ENCODE data around the gene DLG5. TPM values are rescaled to one million over a fixed set of nuclear protein-coding genes. Genes with fewer than 3 reads are reported as not detected.

The DLG5 gene
- total and polyA plus RNA-seq, 9 of the 15 experiments (the other 6 are each of a cell fraction or from before 2014, with no cell fraction given) = 1.4 to 26.8 (median 11.2) TPM

DNA sequence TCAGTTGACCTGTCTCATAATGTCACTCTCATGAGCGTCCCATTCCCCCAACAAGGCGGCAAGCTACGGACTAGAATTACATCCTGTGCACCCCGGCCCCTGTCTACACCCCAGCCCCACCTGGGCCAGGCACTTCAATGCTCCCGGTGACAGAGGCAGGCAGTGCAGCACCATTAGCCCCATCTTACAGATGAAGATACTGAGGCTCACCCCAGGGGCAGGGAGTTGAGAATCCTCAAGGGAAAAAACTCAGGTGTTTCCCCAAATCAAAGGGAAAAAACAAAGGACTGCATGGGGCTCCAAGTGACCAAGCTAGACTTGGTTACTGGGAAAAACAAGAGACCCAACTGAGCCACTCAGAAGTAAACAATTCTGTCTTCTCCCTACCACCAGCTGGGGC lies 4.5 kb downstream of the DLG5 start:
- peaks cover 80% of the 10 kb centered on the region for H3K79me2 ChIP-seq (ENCODE audit: control insufficient read depth, insufficient read depth, low read length)
- DNase-seq (ENCODE audit: extremely low read depth in 1 of 4, low spot score in 3 of 4) = no peak
- ChIA-PET CTCF (ENCODE audit: low intra/inter-chr PET ratio) (no interaction called here), POLR2A (interaction anchor here (0.6 to 10.4 kb wide), 4 partner anchors 10 to 70 kb away, joined by 3 to 89 read pairs (median 43); no protein-coding TSS in a partner anchor)
- no peak overlapping the region for H2AFZ ChIP-seq (ENCODE audit: low read depth, low read length)
- no peaks in the 10 kb centered on the region for H3K9me1 ChIP-seq (ENCODE audit: control insufficient read depth, insufficient read depth, low read length)
- H4K20me1 ChIP-seq (replicated peaks; ENCODE audit: control insufficient read depth, insufficient read depth, low read length) = peaks cover 22% of the 10 kb centered on the region
- H3K4me3 ChIP-seq = no peak overlapping the region
- no peak overlapping the region for H3K4me2 ChIP-seq (ENCODE audit: insufficient read depth, low read length)
- in situ Hi-C loops (cut with MboI) = no loop called here
- H3K27ac ChIP-seq (ENCODE audit: extremely low read depth, low read depth, low read length) = no peak overlapping the region
- peaks cover 7% of the 10 kb centered on the region; the same call in 1 of the 3 replicates for H3K36me3 ChIP-seq (ENCODE audit: control insufficient read depth, insufficient read depth, low read length)
- no peak for FAIRE-seq
- H3K27me3 ChIP-seq (ENCODE audit: control insufficient read depth in 2 of 2, insufficient read depth in 2 of 2, low read length in 2 of 2) = no peaks in the 10 kb centered on the region
- no TSS peak for BruUV-seq (replicated peaks)
- no peaks in the 10 kb centered on the region for H3K9me3 ChIP-seq (replicated peaks; ENCODE audit: control insufficient read depth, insufficient read depth, low read depth, low read length)
- H3K4me1 ChIP-seq (replicated peaks in 1 of 2; ENCODE audit: control insufficient read depth in 2 of 2, insufficient read depth in 2 of 2, low read length in 2 of 2) = peaks cover 32 to 40% of the 10 kb centered on the region in 2 experiments; a peak in 4 of 5 replicates
- peak overlapping the region in 1 of 2 experiments; percentile 61; a peak in 1 of 4 replicates for H3K9ac ChIP-seq (ENCODE audit: insufficient read depth in 1 of 2, low read depth in 2 of 2, low read length in 2 of 2)
- no peak for ATAC-seq
- WGBS (ENCODE audit: insufficient coverage, low coverage, missing lambda C conversion rate) = 82% methylated on average over 5 of the region's 5 CpGs
- intact Hi-C loops (cut with micrococcal nuclease) = no loop called here
- TF ChIP-seq BCOR (IDR thresholded peaks at IDR 0.05) = peak; percentile 70
- TF ChIP-seq, protein P1, sequence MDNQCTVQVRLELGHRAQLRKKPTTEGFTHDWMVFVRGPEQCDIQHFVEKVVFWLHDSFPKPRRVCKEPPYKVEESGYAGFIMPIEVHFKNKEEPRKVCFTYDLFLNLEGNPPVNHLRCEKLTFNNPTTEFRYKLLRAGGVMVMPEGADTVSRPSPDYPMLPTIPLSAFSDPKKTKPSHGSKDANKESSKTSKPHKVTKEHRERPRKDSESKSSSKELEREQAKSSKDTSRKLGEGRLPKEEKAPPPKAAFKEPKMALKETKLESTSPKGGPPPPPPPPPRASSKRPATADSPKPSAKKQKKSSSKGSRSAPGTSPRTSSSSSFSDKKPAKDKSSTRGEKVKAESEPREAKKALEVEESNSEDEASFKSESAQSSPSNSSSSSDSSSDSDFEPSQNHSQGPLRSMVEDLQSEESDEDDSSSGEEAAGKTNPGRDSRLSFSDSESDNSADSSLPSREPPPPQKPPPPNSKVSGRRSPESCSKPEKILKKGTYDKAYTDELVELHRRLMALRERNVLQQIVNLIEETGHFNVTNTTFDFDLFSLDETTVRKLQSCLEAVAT (IDR thresholded peaks at IDR 0.05) = no peak
- TF ChIP-seq RBM25 (IDR thresholded peaks at IDR 0.05; ENCODE audit: low read depth, low read length, severe bottlenecking) = peak; percentile 40
- TF ChIP-seq KDM1A (IDR thresholded peaks at IDR 0.05) = peak; percentile 13 to 58; a peak in 2 of 4 replicates

DNA sequence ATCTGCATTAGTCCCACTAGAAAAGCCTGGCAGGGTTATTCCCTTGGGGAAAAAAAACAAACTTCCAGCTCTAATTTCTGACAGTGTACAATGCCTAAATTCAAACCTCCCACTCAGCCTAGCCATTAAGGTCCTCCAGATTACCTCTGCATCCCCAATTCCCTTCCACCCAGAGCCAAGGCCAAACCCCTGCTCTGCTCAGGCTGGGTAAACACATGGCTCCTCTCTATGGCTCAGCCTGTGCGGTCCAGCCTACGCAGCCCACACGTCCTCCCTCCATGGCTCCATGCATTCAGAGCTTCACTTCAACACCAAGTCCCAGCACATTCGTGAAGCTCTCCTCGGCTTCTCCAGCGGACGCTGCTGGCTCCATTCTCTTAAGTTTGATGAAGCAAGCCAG lies 5.2 kb downstream of the DLG5 start:
- ATAC-seq = 0 out of 3 replicates have a peak, but pooled peaks have one; percentile 9

More for the DNA sequence above, 5.2 kb downstream of the DLG5 start:
- no peak overlapping the region for H3K4me3 ChIP-seq
- DNase-seq (ENCODE audit: extremely low read depth in 1 of 4, low spot score in 3 of 4) = no peak
- H3K36me3 ChIP-seq (ENCODE audit: control insufficient read depth, insufficient read depth, low read length) = peaks cover 7% of the 10 kb centered on the region; the same call in 1 of the 3 replicates
- in situ Hi-C loops (cut with MboI) = no loop called here
- BruUV-seq (replicated peaks) = no TSS peak
- H3K27me3 ChIP-seq (ENCODE audit: control insufficient read depth in 2 of 2, insufficient read depth in 2 of 2, low read length in 2 of 2) = no peaks in the 10 kb centered on the region
- ChIA-PET CTCF (ENCODE audit: low intra/inter-chr PET ratio) (no interaction called here), POLR2A (interaction anchor here (1.0 to 10.4 kb wide), 5 partner anchors 9 to 62 kb away, joined by 3 to 89 read pairs (median 13); no protein-coding TSS in a partner anchor)
- TF ChIP-seq, protein P2, sequence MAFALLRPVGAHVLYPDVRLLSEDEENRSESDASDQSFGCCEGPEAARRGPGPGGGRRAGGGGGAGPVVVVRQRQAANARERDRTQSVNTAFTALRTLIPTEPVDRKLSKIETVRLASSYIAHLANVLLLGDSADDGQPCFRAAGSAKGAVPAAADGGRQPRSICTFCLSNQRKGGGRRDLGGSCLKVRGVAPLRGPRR (CRISPR knock-in tag; IDR thresholded peaks at IDR 0.05) = no peak
- no peak for TF ChIP-seq SRSF7 (optimal IDR thresholded peaks at IDR 0.05; ENCODE audit: low read depth, low read length)
- TF ChIP-seq, protein P3, sequence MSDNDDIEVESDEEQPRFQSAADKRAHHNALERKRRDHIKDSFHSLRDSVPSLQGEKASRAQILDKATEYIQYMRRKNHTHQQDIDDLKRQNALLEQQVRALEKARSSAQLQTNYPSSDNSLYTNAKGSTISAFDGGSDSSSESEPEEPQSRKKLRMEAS (CRISPR knock-in tag; IDR thresholded peaks at IDR 0.05) = 0 out of 2 replicates have a peak, but pooled peaks have one; percentile 22
- H2AFZ ChIP-seq (ENCODE audit: low read depth, low read length) = no peak overlapping the region
- peaks cover 22% of the 10 kb centered on the region for H4K20me1 ChIP-seq (replicated peaks; ENCODE audit: control insufficient read depth, insufficient read depth, low read length)
- no peaks in the 10 kb centered on the region for H3K9me3 ChIP-seq (replicated peaks; ENCODE audit: control insufficient read depth, insufficient read depth, low read depth, low read length)
- peaks cover 27 to 40% of the 10 kb centered on the region in 2 experiments; a peak in 4 of 5 replicates for H3K4me1 ChIP-seq (replicated peaks in 1 of 2; ENCODE audit: control insufficient read depth in 2 of 2, insufficient read depth in 2 of 2, low read length in 2 of 2)
- intact Hi-C loops (cut with micrococcal nuclease) = no loop called here
- H3K9me1 ChIP-seq (ENCODE audit: control insufficient read depth, insufficient read depth, low read length) = no peaks in the 10 kb centered on the region
- H3K4me2 ChIP-seq (ENCODE audit: insufficient read depth, low read length) = no peak overlapping the region
- WGBS (ENCODE audit: insufficient coverage, low coverage, missing lambda C conversion rate) = 69% methylated on average over 7 of the region's 7 CpGs
- H3K9ac ChIP-seq (ENCODE audit: insufficient read depth in 1 of 2, low read depth in 2 of 2, low read length in 2 of 2) = peak overlapping the region in 1 of 2 experiments; percentile 75; a peak in 2 of 4 replicates
- H3K27ac ChIP-seq (ENCODE audit: extremely low read depth, low read depth, low read length) = no peak overlapping the region
- FAIRE-seq = no peak
- peaks cover 82% of the 10 kb centered on the region for H3K79me2 ChIP-seq (ENCODE audit: control insufficient read depth, insufficient read depth, low read length)
